ENCODE measurements around the gene KCNB1.

KCNB1 gene

DNA sequence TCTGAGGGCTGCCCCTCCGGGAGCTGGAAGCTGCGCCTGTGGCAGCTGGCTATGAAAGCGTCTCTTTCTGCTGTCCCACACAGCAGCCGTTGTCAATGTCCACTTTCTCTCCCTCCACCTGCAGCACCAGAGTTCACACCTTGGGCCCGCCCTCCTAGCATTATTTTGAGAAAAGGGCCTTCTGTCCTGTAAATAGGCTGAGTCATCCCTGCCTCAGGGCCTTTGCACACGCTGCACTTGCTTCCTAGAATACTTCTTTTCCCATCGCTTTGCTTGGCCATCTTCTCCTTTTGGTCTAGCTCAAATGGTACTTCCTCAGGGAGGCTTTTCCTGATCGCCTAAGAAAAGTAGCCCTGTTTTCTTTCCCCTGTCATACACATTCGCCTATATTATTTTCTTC, 135.3 kb downstream of the KCNB1 start:
- DNase-seq: no peak

GRCh38 chr20:49346682-49347081, 135.8 kb downstream of the KCNB1 start:
- DNase-seq: no peak

- no peak for DNase-seq
Observed at GRCh38 chr20:49345524-49345923, 136.9 kb downstream of the KCNB1 start.

- no peak for DNase-seq
Observed at GRCh38 chr20:49344975-49345374, 137.5 kb downstream of the KCNB1 start.

- no peak for DNase-seq
Observed at GRCh38 chr20:49344140-49344539, 138.3 kb downstream of the KCNB1 start.

GRCh38 chr20:49343246-49343645, 139.2 kb downstream of the KCNB1 start:
- no peak for DNase-seq

GRCh38 chr20:49340161-49340966, 142.1 kb downstream of the KCNB1 start:
- no peak for DNase-seq

DNA sequence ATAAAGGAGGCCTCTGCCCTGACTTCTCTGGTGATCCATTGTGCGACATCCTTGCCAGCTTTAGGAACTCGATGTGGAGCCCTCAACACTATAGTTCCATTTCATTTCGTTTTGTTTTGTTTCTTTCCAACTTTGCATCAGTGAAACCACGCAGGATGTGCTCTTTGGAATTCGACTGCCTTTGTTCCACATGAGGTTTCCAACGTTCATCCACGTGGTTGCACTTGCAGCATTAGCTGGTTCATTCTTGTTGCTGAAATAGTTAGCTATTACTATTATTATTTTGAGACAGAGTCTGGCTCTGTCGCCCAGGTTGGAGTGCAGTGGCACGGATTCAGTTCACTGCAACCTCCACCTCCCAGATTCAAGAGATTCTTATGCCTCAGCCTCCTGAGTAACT, 143.3 kb downstream of the KCNB1 start:
- no peak for DNase-seq

DNA sequence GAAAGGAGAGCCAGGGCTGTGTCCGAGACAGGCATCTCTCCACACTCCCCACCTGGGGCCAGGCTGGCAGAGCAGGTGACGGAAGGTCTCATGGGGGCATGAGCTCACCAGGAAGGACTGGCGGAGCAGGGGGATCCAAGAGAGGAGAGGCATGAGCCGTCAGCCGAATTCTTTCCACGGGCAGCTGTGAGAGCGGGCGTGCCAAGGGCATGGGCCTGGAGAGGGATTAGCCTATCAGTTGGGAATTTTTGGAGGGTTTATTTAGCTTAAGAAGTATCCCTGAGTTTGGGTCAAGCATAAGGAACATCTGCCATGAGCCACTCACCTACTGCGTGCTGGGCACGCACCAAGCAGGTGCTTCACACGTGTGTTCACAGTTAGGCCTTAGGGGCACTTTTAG, 144.4 kb downstream of the KCNB1 start:
- no peak for DNase-seq

DNA sequence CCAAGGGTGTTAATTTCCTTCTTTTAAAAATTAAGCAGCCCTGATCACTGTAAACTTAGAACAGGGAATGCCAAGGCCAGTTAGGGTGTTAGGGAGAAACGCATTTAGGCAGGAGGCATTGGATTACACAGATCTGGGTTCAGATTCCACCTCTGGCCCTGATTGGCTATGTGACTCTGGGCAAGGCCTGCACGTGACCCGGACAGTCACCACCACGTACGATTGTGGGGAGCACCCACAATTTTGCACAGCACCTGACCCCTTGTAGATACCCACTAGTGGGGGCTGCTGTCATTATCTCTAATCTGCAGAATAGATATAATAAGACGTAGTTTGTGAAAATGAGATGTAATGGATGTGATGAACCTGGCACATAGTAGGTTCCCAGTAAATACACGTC, 145.1 kb downstream of the KCNB1 start:
- no peak for DNase-seq

DNA sequence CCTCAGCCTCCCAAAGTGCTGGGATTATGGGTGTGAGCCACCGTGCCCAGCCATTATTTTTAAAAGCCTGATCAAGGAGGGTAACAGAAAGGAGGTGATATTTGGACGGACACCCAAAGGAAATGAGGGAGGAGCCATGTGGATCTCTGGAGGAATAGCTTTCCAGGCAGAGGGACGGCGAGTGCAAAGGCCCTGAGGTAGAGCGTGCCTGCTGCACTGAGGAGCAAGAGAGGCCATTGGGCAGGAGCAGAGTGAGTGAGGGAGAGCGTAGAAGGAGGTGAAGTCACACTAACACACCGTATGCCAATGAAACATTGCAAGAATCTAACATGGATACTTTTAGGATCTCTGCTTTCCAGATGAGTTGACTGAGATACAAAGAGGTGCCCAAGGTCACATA, 145.7 kb downstream of the KCNB1 start:
- DNase-seq: no peak

GRCh38 chr20:49335476-49335875, 147.0 kb downstream of the KCNB1 start:
- DNase-seq: no peak

DNA sequence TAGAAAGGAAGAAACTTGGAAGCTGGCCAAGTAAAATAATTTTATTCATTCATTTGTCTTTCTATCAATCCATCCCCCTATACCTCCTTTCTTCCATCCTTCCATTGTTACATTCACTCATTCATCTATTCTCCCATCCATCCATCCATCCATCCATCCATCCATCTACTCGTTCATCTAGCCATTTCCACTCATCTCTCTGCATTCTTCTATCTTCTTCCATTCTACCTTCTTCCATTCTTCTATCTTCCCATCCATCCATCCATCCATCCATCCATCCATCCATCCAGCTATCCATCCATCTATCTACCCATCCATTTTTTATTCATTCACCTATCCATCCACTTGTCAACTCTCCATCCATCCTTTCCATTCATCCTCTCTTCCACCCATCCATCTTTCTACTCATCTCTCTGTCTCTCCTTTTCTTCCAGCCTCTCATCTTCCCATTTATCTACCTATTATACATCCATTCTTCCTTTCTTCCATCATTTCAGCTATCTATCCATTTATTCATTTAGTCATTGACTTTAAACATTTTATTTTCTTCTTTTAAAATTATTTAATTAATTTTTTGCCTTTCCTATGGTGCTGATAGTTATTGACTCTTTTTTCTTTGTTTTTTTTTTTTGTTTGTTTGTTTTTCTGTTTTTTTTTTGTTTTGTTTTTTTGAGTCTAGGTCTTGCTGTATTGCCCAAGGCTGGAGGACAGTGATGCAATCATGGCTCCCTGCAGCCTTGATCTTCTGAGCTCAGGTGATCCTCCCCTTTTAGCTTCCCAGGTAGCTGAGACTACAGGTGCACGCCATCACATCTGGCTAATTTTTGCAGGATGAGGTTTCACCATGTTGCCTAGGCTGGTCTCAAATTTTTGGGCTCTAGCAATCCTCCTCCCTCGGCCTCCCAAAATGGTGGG, 151.5 kb downstream of the KCNB1 start:
- no peak for DNase-seq

GRCh38 chr20:49328790-49329189, 153.7 kb downstream of the KCNB1 start:
- DNase-seq: no peak

DNA sequence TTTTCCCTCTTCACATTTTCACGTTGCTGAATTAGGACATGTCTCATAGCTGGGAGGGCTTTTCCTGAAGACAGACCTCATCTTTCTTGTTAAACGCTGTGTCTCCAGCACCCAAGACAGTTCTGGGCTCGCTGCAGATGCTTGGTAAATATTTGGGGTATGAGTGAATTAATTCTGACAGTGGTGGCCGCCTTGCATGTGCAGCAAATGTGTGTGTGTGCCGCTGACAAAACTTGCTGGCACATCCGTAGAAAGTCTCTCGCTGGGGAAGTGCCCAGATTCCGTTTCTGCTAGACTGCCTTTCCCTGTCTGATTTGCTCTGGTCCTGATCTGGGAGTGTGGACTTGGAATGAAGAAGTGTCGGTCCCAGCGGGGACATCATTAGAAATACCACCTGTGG, 156.4 kb downstream of the KCNB1 start:
- DNase-seq: no peak

GRCh38 chr20:49324306-49324705, 158.2 kb downstream of the KCNB1 start:
- no peak for DNase-seq

- DNase-seq: no peak
Observed at GRCh38 chr20:49323622-49324238, 158.7 kb downstream of the KCNB1 start.

GRCh38 chr20:49320460-49320859, 162.0 kb downstream of the KCNB1 start:
- no peak for DNase-seq

DNA sequence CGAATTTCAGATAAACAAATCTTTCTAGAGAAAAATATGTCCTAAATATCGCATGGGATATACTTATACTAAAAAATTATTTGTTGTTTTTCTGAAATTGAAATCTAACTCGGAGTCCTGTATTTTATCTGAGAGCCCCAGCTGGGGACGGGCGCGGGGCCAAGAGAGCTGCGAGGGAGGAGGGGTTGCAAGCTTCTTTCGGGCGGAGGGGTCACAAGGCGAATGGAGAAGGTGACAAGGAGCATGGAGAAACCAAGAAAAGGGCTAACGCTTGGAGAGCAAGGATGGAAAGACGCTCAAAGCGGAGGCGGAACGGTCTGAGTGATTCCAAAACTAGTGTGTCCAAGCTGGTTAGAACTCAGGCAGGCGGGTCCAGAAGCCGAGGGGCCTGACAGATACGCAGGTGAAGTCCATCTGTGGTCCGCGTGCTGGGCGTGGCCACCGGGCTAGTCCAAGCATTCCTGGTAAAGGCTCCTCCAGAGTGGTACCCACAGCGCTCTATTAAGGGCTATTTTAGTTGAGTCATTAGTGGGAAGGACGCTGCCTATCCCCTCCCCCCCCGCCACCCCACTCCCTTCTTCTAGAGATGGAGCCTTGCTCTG, 163.2 kb downstream of the KCNB1 start:
- DNase-seq: no peak

DNA sequence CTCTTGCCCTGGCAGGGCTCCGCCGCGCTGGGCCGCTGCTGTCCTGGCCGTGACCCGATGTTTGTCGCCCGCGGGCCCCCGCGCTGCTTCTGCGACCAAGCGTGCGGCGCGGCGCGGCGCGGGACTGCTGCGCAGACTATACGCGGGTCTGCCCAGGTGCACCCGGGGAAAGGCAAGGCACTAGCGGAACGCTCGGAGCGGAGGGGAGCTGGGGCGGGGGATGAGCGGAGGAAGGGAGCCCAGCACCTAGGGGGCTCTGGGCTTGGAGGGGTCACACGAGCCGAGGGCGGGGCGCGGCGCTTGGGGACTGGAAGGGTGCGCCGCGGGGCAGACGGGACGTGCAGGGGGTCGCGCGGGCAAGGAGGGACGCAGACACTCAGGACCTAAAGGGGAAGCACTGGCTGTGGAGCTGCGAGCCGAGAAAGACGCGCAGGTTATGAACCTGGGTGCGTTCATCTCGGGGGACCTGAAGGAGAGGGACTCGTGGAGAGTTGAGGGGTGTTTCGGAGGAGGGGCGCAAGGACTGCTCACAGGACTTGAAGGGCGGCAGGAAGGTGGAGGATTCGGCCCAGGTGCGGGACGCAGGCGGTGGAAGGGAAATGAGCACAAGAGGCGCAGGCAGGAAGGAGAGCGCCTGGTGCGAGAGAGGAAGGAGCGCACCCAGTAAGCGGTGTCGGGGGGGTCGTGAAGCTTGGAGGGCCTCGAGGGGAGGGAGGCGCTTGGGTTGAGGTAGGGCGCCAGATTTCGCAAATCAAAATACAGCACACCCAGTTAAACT, 163.8 kb downstream of the KCNB1 start:
- DNase-seq: no peak

- no peak for DNase-seq
Observed at GRCh38 chr20:49318091-49318429, 164.4 kb downstream of the KCNB1 start.

- no peak for DNase-seq
Observed at GRCh38 chr20:49316704-49317103, 165.8 kb downstream of the KCNB1 start.

All from effector CD8-positive, alpha-beta T cell (primary cell).